GM18867 (cell line): Measurements from ENCODE around the gene ATF7.
"Not testable (repeated sequence)": the region's sequence is repeated elsewhere in the genome, so short reads cannot be mapped to it uniquely, and the experiment has no call there.

Experiments
- ATAC-seq: cut with Tn5 transposase; IDR thresholded peaks from one replicate; pipeline ENCODE4 v1.9.1; 2021; ENCODE audit warnings: mild to moderate bottlenecking, moderate library complexity; ENCODE audit not compliant: unreplicated experiment

The ATF7 gene

DNA sequence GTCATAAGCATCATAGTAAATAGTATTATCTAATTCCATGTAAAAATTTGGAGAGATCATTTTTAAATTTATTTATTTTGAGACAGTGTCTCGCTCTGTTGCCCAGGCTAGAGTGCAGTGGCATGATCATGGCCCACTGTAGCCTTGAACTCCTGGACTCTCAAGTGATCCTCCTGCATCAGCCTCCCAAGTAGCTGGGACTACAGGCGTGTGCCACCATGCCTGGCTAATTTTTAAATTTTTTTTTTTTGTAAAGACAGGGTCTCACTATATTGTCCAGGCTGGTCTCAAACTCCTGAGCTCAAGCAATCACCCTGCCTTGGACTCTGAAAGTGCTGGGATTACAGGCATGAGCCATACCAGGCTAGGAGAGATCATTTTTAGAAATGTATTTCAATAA is 27.2 kb downstream of the ATF7 start:
- ATAC-seq: not testable (repeated sequence)

- ATAC-seq: no peak
Measured at GRCh38 chr12:53596920-53597363, 29.2 kb downstream of the ATF7 start.

- no peak for ATAC-seq
Measured at GRCh38 chr12:53594897-53595615, 31.1 kb downstream of the ATF7 start.

DNA sequence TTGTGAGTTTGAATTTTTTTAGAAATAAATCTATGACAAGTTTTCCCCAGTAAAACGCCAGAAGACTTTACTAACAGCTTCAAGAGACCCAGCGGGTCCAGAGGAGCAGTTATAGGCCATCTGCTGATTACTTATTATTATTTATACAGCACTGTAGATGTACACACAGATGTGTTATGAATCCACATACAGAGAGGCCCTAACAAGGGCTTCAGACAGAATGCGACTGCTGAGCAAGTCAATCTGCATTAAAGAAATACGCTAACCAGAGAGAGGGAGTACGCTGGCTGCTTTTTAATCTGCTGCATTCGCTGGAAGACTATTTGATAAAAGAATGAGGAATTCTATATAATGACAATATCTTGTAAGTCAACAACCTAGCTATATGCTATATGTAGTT is 32.5 kb downstream of the ATF7 start:
- ATAC-seq: no peak

GRCh38 chr12:53593031-53593430 is 33.2 kb downstream of the ATF7 start:
- ATAC-seq: no peak

GRCh38 chr12:53592426-53592825 is 33.8 kb downstream of the ATF7 start:
- ATAC-seq: no peak

GRCh38 chr12:53591301-53592206 is 34.6 kb downstream of the ATF7 start:
- no peak for ATAC-seq

GRCh38 chr12:53590652-53591051 is 35.5 kb downstream of the ATF7 start:
- ATAC-seq: no peak

DNA sequence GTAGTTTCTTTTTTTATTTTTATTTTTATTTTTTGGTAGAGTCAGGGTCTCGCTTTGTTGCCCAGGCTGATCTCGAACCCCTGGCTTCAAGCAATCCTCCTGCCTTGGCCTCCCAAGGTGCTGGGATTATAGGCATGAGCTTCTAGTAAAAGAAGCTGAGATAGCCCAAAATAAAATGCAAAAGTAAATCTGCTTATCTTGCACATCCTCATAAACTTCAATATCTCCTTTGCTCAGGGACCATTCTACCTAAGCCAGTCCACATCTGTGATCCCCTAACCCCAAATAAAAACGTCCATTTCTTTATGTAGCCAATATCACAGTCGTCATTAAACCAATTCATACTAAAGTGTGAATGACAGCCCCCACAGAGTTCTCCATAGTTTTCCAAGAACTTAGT is 36.3 kb downstream of the ATF7 start:
- ATAC-seq: no peak

- no peak for ATAC-seq
Measured at GRCh38 chr12:53589423-53589822, 36.8 kb downstream of the ATF7 start.

DNA sequence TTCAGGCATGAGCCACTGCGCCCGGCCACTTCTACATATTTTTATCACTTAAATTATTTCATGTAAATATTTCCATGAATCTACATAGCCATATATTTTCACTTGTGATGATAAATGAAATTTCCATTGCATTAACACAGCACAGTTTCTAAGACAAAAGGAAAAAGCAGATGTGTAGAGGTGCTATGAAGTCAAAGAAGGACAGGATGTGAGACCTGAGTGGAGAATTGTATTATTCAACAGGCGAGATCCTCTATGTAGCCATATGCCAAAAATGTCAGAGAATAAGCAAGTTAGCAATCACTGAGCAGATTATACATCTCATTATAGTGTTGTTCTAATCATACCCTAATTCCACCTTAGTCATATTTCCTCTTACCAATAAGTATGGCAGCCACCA is 38.1 kb downstream of the ATF7 start:
- no peak for ATAC-seq

- no peak for ATAC-seq
Measured at GRCh38 chr12:53586745-53587144, 39.4 kb downstream of the ATF7 start.

- peak; percentile 57 for ATAC-seq
Measured at GRCh38 chr12:53585448-53586125, 40.6 kb downstream of the ATF7 start.

- ATAC-seq: no peak
Measured at GRCh38 chr12:53579545-53579955, 46.6 kb downstream of the ATF7 start.

DNA sequence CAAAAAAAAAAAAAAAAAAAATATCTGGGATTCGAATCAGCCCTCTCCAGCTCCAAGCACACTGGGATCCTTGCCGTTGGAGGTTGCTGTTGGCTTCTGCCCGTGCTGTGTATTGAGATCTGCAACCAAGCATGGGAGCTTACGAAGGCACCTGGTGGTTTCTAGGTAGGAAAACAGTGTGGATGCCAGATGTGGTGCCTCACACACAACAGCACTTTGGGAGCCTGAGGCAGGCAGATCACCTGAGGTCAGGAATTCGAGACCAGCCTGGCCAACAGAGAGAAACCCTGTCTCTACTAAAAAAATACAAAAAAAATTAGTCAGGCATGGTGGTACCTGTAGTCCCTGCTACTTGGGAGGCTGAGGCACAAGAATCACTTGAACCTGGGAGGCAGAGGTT is 47.4 kb downstream of the ATF7 start:
- ATAC-seq: no peak

DNA sequence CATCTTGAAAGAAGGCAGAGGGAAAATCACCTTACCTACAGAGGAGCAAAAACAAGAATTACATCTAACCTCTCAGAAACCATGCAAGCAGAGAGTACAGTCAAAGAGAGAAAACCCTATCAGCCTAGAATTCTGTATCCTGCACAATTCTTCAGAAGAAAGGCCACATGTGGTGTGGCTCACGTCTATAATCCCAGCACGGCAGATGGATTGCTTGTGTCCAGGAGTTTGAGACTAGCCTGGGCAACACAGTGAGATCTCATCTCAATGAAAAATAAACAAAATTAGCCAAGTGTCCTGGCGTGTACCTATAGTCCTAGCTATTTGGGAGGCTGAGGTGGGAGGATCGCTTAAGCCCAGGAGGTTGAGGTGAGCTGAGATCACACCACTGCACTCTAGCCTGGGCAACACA is 48.2 kb downstream of the ATF7 start:
- ATAC-seq: peak; percentile 61

DNA sequence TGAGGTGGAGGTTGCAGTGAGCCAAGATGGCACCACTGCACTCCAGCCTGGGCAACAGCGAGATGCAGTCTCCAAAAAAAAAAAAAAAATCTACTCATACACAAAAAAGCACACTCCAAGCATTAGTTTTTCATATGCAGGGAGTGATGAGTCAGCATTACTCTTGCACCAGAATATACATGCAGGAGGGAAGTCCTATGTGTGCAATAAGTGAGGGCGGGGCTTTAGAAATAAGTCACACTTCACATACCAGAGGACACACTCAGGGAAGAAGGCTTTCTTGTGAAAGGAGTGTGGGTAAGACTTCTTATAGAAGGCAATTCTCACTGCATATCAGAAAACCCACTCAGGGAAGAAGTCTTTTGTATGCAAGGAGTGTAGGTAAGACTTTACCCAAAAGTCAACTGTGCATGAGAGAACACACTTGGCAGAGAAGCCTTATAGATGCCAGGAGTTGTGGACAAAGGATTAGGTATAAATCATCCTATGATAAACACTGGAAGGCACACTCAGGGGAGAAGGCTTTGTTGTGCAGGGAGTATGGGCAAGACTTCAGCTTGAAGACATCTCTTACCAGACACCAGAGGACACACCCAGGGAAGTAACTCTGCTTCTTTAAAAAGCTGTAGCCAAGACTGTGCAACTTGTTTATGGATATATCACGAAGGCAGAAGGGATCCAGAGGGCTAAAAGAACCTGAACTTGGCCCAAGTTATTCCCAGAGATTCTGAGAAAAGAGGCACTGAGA is 50.5 kb downstream of the ATF7 start:
- ATAC-seq: no peak

DNA sequence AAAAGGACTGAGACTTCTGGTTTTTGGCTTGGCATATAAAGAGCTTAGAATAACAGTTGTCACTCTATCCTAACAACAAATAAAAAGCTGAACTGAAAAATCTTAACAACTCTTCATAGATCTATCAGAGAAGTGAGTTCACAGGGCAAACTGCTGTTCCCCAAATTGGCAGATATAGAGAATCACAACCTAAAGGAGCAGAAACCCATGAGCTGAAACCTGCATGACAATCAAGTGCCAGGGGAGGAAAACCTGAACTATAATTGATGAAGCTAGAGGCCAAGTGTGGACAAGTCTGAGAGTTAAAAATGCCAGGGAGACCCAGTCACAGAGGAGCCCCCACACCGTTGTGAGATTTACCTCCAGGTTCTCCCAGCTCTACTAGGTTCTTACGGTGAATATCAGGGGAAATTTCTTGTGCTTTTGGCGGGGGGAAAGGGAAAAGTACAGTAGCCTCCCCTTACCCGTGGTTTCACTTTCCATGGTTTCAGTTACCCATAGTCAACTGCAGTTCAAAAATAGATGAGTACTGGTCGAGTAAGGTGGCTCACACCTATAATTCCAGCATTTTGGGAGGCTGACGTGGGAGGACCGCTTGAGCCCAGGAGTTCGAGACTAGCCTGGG is 53.9 kb downstream of the ATF7 start:
- no peak for ATAC-seq

DNA sequence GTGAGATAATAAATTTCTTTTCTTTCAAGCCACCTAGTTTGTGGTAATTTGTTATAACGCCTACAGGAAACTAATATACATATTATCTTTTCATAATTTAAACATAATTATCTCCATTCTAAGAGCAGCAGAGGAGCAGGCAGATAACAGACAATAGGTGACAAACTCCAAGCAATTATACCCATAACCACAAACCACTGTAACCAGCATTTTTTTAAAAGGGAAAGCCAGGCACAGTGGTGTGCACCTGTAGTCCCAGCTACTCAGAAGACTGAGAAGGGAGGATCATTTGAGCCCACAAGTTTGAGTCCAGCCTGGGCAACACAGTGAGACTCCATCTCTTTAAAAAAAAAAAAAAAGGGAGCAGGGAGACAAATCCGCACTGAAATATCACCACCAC is 54.9 kb downstream of the ATF7 start:
- no peak for ATAC-seq

DNA sequence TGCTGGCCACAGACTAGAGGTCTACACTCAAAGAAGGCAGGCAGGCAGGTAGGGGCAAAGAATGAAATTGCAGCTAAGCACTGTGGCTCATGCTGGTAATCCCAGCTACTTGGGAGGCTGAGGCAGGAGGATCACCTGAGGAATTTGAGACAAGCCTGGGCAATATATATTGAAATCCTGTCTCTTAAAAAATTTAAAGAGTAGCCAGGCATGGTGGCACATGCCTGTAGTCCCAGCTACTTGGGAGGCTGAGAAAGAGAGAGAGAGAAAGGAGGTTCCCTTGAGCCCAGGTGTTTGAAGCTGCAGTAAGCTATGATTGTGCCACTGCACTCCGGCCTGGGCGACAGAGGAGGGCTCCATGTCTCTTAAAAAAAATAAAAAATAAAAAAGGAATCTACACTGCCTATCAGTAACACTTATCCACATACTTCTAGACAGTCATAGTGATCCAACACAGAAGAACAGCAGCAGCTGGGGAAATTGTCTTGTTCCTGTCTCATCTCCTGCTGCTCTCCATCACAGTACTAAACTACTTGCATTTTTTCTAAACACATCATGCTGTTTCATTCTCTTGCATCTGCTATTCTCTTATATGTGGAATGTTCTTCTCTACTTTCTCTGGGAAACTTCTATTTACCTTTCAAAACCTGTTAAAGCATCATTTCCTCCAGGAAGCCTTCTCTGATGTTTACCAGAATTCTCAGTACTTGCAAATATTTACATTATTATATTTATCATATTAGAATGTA is 57.2 kb downstream of the ATF7 start:
- no peak for ATAC-seq
